CD4-positive, alpha-beta memory T cell (primary cell): ENCODE results near the gene GMPPB. TPM values are rescaled to one million over a fixed set of nuclear protein-coding genes. Genes with fewer than 3 reads are reported as not detected.

Experiments used
- CTCF ChIA-PET: fragments of 350-600 bp; sonication (Branson Sonifier 250); formaldehyde crosslinking; loops from one replicate; lab custom pipeline; 2021; ENCODE audit warnings: inconsistent platforms; ENCODE audit not compliant: partially characterized antibody; lab: Charles Lee
- POLR2A ChIA-PET: fragments of 350-600 bp; sonication (Branson Sonifier 250); formaldehyde crosslinking; loops from one replicate; lab custom pipeline; 2021; ENCODE audit not compliant: partially characterized antibody; lab: Charles Lee
- DNase-seq, 5 donors: peaks; one replicate each; pipeline versions ENCODE4 v3.0.0 to v3.0.0-alpha.2; 2020 to 2022; ENCODE audit warnings: mixed read lengths in 1 of 5
- H3K27ac ChIP-seq: one replicate; pipeline ENCODE4 v1.7.0; 2013; ENCODE audit warnings: low read depth, low read length
- H3K27me3 ChIP-seq: 2 replicates; pipeline ENCODE4 v1.7.0; 2013; ENCODE audit warnings: mild to moderate bottlenecking, low read length, moderate library complexity; ENCODE audit not compliant: insufficient read depth
- H3K36me3 ChIP-seq: 2 replicates; pipeline ENCODE4 v1.7.0; 2013; ENCODE audit warnings: mild to moderate bottlenecking, low read length, moderate library complexity; ENCODE audit not compliant: insufficient read depth
- H3K4me1 ChIP-seq: 2 replicates; pipeline ENCODE4 v1.7.0; 2013; ENCODE audit warnings: mild to moderate bottlenecking, low read length, moderate library complexity; ENCODE audit not compliant: insufficient read depth
- H3K4me3 ChIP-seq, 2 donors: one replicate each; pipeline ENCODE4 v1.7.0; 2013; ENCODE audit warnings: low read length in 2 of 2, mild to moderate bottlenecking in 1 of 2
- H3K9me3 ChIP-seq, 2 donors: one replicate each; pipeline ENCODE4 v1.7.0; 2013; ENCODE audit warnings: low read length in 2 of 2, control low read depth in 1 of 2; ENCODE audit not compliant: control insufficient read depth in 1 of 2
- H3K27ac Mint-ChIP-seq, 7 donors: one replicate each; pipeline ENCODE4 v1.8.0; 2020 to 2021; ENCODE audit warnings: mixed read lengths in 7 of 7, mild to moderate bottlenecking in 6 of 7, inconsistent platforms in 3 of 7, moderate library complexity in 3 of 7
- H3K27me3 Mint-ChIP-seq, 2 donors: one replicate each; pipeline ENCODE4 v1.8.0; 2020 to 2021; ENCODE audit warnings: mixed read lengths in 2 of 2
- H3K36me3 Mint-ChIP-seq, 2 donors: one replicate each; pipeline ENCODE4 v1.8.0; 2020 to 2021; ENCODE audit warnings: mixed read lengths in 2 of 2, inconsistent platforms in 1 of 2, mild to moderate bottlenecking in 1 of 2
- H3K4me1 Mint-ChIP-seq, 4 donors: one replicate each; pipeline ENCODE4 v1.8.0; 2020 to 2021; ENCODE audit warnings: mixed read lengths in 4 of 4, mild to moderate bottlenecking in 1 of 4
- H3K4me3 Mint-ChIP-seq, 8 donors: one replicate each; pipeline ENCODE4 v1.8.0; 2020 to 2021; ENCODE audit warnings: mixed read lengths in 8 of 8, mild to moderate bottlenecking in 7 of 8, moderate library complexity in 6 of 8, inconsistent platforms in 3 of 8
- H3K9me3 Mint-ChIP-seq, 8 donors: one replicate each; pipeline ENCODE4 v1.8.0; 2020 to 2021; ENCODE audit warnings: mixed read lengths in 8 of 8, mild to moderate bottlenecking in 5 of 8, inconsistent platforms in 3 of 8, moderate library complexity in 1 of 8
- intact Hi-C: fragments of 100-400 bp; cut with micrococcal nuclease; formaldehyde crosslinking; loops from one replicate; pipeline ENCODE4 v1.15.1; 2023
- polyA plus RNA-seq, 2 donors: library from polyadenylated mRNA; unstranded; fragments of 300-500 nt; fragmentation: Illumina TruSeq; gene quantifications; one replicate each; pipeline ENCODE4 v1.2.3, GENCODE V29; 2021
- total RNA-seq, 2 experiments: library from RNA; stranded (reverse); gene quantifications; one replicate each; pipeline ENCODE4 v1.2.3, GENCODE V29; 2021

Gene GMPPB
- total and polyA plus RNA-seq, 4 experiments from 2014 or later, result 22.2 to 61.3 (median 41.7) TPM

GRCh38 chr3:49707113-49707480, 16.7 kb downstream of the GMPPB start:
- peak in 1 of 5 donors; percentile 2 for DNase-seq
- peak overlapping the region in 4 of 7 donors; percentile 2 to 84 (median 61) for H3K27ac Mint-ChIP-seq
- POLR2A ChIA-PET, result no interaction called here

GRCh38 chr3:49706456-49707112, 17.2 kb downstream of the GMPPB start:
- H3K9me3 ChIP-seq, result no peaks in the 10 kb centered on the region
- no peak overlapping the region for H3K4me3 ChIP-seq
- H3K27ac ChIP-seq, result no peak overlapping the region
- H3K4me3 Mint-ChIP-seq, result no peak overlapping the region
- peaks cover 3 to 25% of the 10 kb centered on the region in 2 donors for H3K36me3 Mint-ChIP-seq
- DNase-seq, result peak in 1 of 5 donors; percentile 31
- POLR2A ChIA-PET, result interaction anchor here (1.3 kb wide), 1 partner anchor 11 kb away, joined by 3 read pairs; no protein-coding TSS in a partner anchor
- H3K9me3 Mint-ChIP-seq, result no peaks in the 10 kb centered on the region
- H3K36me3 ChIP-seq, result peaks cover 12% of the 10 kb centered on the region
- H3K4me1 Mint-ChIP-seq, result peaks cover 0 to 9% (median 5%) of the 10 kb centered on the region in 4 donors
- no peaks in the 10 kb centered on the region for H3K27me3 ChIP-seq
- H3K27ac Mint-ChIP-seq, result peak overlapping the region in 2 of 7 donors; percentile 22 to 53
- H3K4me1 ChIP-seq, result no peaks in the 10 kb centered on the region
- intact Hi-C loops, result no loop called here
- CTCF ChIA-PET, result interaction anchor here (1.3 to 3.7 kb wide), 2 partner anchors 12 to 167 kb away, joined by 3 to 9 read pairs; partner anchors contain the start of gene AMIGO3
- no peaks in the 10 kb centered on the region for H3K27me3 Mint-ChIP-seq

More at GRCh38 chr3:49707113-49707480, 16.7 kb downstream of the GMPPB start:
- no peaks in the 10 kb centered on the region for H3K4me1 ChIP-seq
- no peak overlapping the region for H3K4me3 ChIP-seq
- peaks cover 10% of the 10 kb centered on the region for H3K36me3 ChIP-seq
- CTCF ChIA-PET, result interaction anchor here (1.3 kb wide), 1 partner anchor 167 kb away, joined by 3 read pairs; no protein-coding TSS in a partner anchor
- H3K36me3 Mint-ChIP-seq, result peaks cover 3 to 24% of the 10 kb centered on the region in 2 donors
- H3K9me3 Mint-ChIP-seq, result no peaks in the 10 kb centered on the region
- intact Hi-C loops, result no loop called here
- no peaks in the 10 kb centered on the region for H3K9me3 ChIP-seq
- H3K27me3 ChIP-seq, result no peaks in the 10 kb centered on the region
- H3K4me3 Mint-ChIP-seq, result no peak overlapping the region
- H3K27me3 Mint-ChIP-seq, result no peaks in the 10 kb centered on the region
- no peak overlapping the region for H3K27ac ChIP-seq
- peaks cover 0 to 14% (median 5%) of the 10 kb centered on the region in 4 donors for H3K4me1 Mint-ChIP-seq

GRCh38 chr3:49705390-49705960, 18.3 kb downstream of the GMPPB start:
- intact Hi-C loops, result no loop called here
- no peak overlapping the region for H3K4me3 Mint-ChIP-seq
- no peaks in the 10 kb centered on the region for H3K27me3 Mint-ChIP-seq
- peaks cover 0 to 9% (median 5%) of the 10 kb centered on the region in 4 donors for H3K4me1 Mint-ChIP-seq
- H3K27me3 ChIP-seq, result no peaks in the 10 kb centered on the region
- H3K4me1 ChIP-seq, result no peaks in the 10 kb centered on the region
- peak in 1 of 5 donors; percentile 3 for DNase-seq
- H3K36me3 ChIP-seq, result peaks cover 12% of the 10 kb centered on the region
- H3K27ac ChIP-seq, result no peak overlapping the region
- POLR2A ChIA-PET, result interaction anchor here (1.3 kb wide), 1 partner anchor 12 kb away, joined by 3 read pairs; no protein-coding TSS in a partner anchor
- no peaks in the 10 kb centered on the region for H3K9me3 ChIP-seq
- CTCF ChIA-PET, result interaction anchor here (3.7 kb wide), 1 partner anchor 13 kb away, joined by 9 read pairs; the partner anchor contains the start of gene AMIGO3
- H3K36me3 Mint-ChIP-seq, result peaks cover 3 to 25% of the 10 kb centered on the region in 2 donors
- H3K27ac Mint-ChIP-seq, result no peak overlapping the region
- no peak overlapping the region for H3K4me3 ChIP-seq
- no peaks in the 10 kb centered on the region for H3K9me3 Mint-ChIP-seq

- Histone ChIP-seq H3K27ac (no peak overlapping the region), H3K27me3 (no peaks in the 10 kb centered on the region), H3K4me1 (no peaks in the 10 kb centered on the region), H3K4me3 (no peak overlapping the region), H3K36me3 (peaks cover 12% of the 10 kb centered on the region), H3K9me3 (no peaks in the 10 kb centered on the region)
- peaks cover 3 to 29% of the 10 kb centered on the region in 2 donors for H3K36me3 Mint-ChIP-seq
- H3K4me3 Mint-ChIP-seq, result no peak overlapping the region
- H3K27ac Mint-ChIP-seq, result peak overlapping the region in 1 of 7 donors; percentile 24
- peaks cover 0 to 9% (median 5%) of the 10 kb centered on the region in 4 donors for H3K4me1 Mint-ChIP-seq
- peak in 1 of 5 donors; percentile 16 for DNase-seq
- no peaks in the 10 kb centered on the region for H3K9me3 Mint-ChIP-seq
- H3K27me3 Mint-ChIP-seq, result no peaks in the 10 kb centered on the region
- POLR2A ChIA-PET, result no interaction called here
- intact Hi-C loops, result no loop called here
- CTCF ChIA-PET, result interaction anchor here (3.7 to 4.3 kb wide), 2 partner anchors 14 to 135 kb away, joined by 9 to 23 read pairs; partner anchors contain the start of gene AMIGO3
These were observed 19.1 kb downstream of the GMPPB start for GRCh38 chr3:49704629-49705028.

- Histone ChIP-seq H3K4me3 (no peak overlapping the region), H3K27me3 (no peaks in the 10 kb centered on the region), H3K27ac (no peak overlapping the region), H3K4me1 (no peaks in the 10 kb centered on the region), H3K9me3 (no peaks in the 10 kb centered on the region), H3K36me3 (peaks cover 12% of the 10 kb centered on the region)
- peak in 1 of 5 donors; percentile 21 for DNase-seq
- CTCF ChIA-PET, result interaction anchor here (1.1 to 4.3 kb wide), 4 partner anchors 15 to 164 kb away, joined by 4 to 23 read pairs (median 8); partner anchors contain the start of gene AMIGO3
- intact Hi-C loops, result no loop called here
- Mint-ChIP-seq H3K4me3 (no peak overlapping the region), H3K27me3 (no peaks in the 10 kb centered on the region), H3K9me3 (no peaks in the 10 kb centered on the region), H3K36me3 (peaks cover 3 to 29% of the 10 kb centered on the region in 2 donors), H3K4me1 (peaks cover 0 to 9% (median 5%) of the 10 kb centered on the region in 4 donors), H3K27ac (peak overlapping the region in 4 of 7 donors; percentile 30 to 75 (median 49))
- POLR2A ChIA-PET, result no interaction called here
These were observed 19.8 kb downstream of the GMPPB start for GRCh38 chr3:49703956-49704355.

GRCh38 chr3:49703443-49703927, 20.3 kb downstream of the GMPPB start:
- POLR2A ChIA-PET, result no interaction called here
- peak; percentile 66 to 72 (median 68) for DNase-seq
- Histone ChIP-seq H3K36me3 (peaks cover 12% of the 10 kb centered on the region), H3K4me1 (no peaks in the 10 kb centered on the region), H3K4me3 (no peak overlapping the region), H3K27me3 (no peaks in the 10 kb centered on the region), H3K9me3 (no peaks in the 10 kb centered on the region), H3K27ac (no peak overlapping the region)
- CTCF ChIA-PET, result interaction anchor here (1.1 to 4.3 kb wide), 4 partner anchors 15 to 164 kb away, joined by 4 to 23 read pairs (median 8); partner anchors contain the start of gene AMIGO3
- H3K4me3 Mint-ChIP-seq, result no peak overlapping the region
- H3K36me3 Mint-ChIP-seq, result peaks cover 3 to 28% of the 10 kb centered on the region in 2 donors
- no peaks in the 10 kb centered on the region for H3K27me3 Mint-ChIP-seq
- H3K4me1 Mint-ChIP-seq, result peaks cover 0 to 9% (median 5%) of the 10 kb centered on the region in 4 donors
- no peaks in the 10 kb centered on the region for H3K9me3 Mint-ChIP-seq
- H3K27ac Mint-ChIP-seq, result peak overlapping the region in 4 of 7 donors; percentile 41 to 75 (median 66)
- intact Hi-C loops, result no loop called here
